Astrocyte (in vitro differentiated cells and primary cell): ENCODE data around the gene CES2.

Source experiments
- CTCF ChIP-seq: IDR thresholded peaks from 2 replicates; pipeline ENCODE4 v1.5.1; 2011; ENCODE audit warnings: low read depth, mild to moderate bottlenecking, inconsistent platforms, low read length, moderate library complexity; ENCODE audit not compliant: insufficient read depth
- EZH2 ChIP-seq: IDR thresholded peaks from 2 replicates; pipeline ENCODE4 v1.6.1; 2012; ENCODE audit warnings: mild to moderate bottlenecking, low read length, inconsistent platforms; ENCODE audit not compliant: insufficient read depth

- TF ChIP-seq CTCF (no peak), EZH2 (no peak)
Observed at GRCh38 chr16:66923247-66923731, 12.0 kb upstream of the CES2 start.
